OCI-LY7 (cell line): ENCODE data around the gene S1PR2. TPM values are rescaled to one million over a fixed set of nuclear protein-coding genes. Genes with fewer than 3 reads are reported as not detected.
A peak's percentile ranks its signal among the peaks of the same experiment; 100 is the strongest.
"Not testable (repeated sequence)": the region's sequence is repeated elsewhere in the genome, so short reads cannot be mapped to it uniquely, and the experiment has no call there.

Source experiments
- BruUV-seq: library from RNA; stranded (reverse); fragments of 400-500 nt; replicated peaks from 2 replicates; lab custom pipeline; 2021; lab: Mats Ljungman, UMichigan
- CTCF ChIA-PET: fragments of 300-600 bp; sonication (Branson Sonifier 250); formaldehyde crosslinking; loops from one replicate; lab custom pipeline; 2022; ENCODE audit warnings: antibody characterized with exemption; ENCODE audit not compliant: unreplicated experiment; lab: Charles Lee
- POLR2A ChIA-PET: fragments of 300-600 bp; sonication (Branson Sonifier 250); formaldehyde crosslinking; loops from one replicate; lab custom pipeline; 2022; ENCODE audit warnings: antibody characterized with exemption; lab: Charles Lee
- DNase-seq: peaks from one replicate; pipeline ENCODE4 v3.0.0-alpha.2; 2015; ENCODE audit warnings: low spot score
- H2AFZ ChIP-seq: fragments of 200-600 bp; sonication (generic), shearing (Covaris generic); 2 replicates; pipeline ENCODE4 v1.6.1; 2014; ENCODE audit warnings: mild to moderate bottlenecking, antibody characterized with exemption, low read length, moderate library complexity
- H3K27ac ChIP-seq: fragments of 200-600 bp; sonication (generic); 2 replicates; pipeline ENCODE4 v1.5.1; 2014; ENCODE audit warnings: mixed run types, low read depth, mild to moderate bottlenecking, moderate library complexity, low read length, inconsistent platforms; ENCODE audit not compliant: poor library complexity, severe bottlenecking
- H3K36me3 ChIP-seq: fragments of 200-600 bp; sonication (generic); 2 replicates; pipeline ENCODE4 v1.6.1; 2014; ENCODE audit warnings: mild to moderate bottlenecking, antibody characterized with exemption, low read length, moderate library complexity, mixed read lengths; ENCODE audit not compliant: insufficient read depth
- H3K4me1 ChIP-seq: fragments of 200-600 bp; sonication (generic); 2 replicates; pipeline ENCODE4 v1.5.1; 2014; ENCODE audit warnings: mild to moderate bottlenecking, low read length; ENCODE audit not compliant: insufficient read depth, poor library complexity, severe bottlenecking
- H3K4me2 ChIP-seq: fragments of 200-600 bp; sonication (generic); 2 replicates; pipeline ENCODE4 v1.6.1; 2014; ENCODE audit warnings: mild to moderate bottlenecking, low read length
- H3K4me3 ChIP-seq: fragments of 200-600 bp; sonication (generic); 2 replicates; pipeline ENCODE4 v1.5.1; 2014; ENCODE audit warnings: mild to moderate bottlenecking, low read depth, low read length; ENCODE audit not compliant: poor library complexity, severe bottlenecking
- H3K79me2 ChIP-seq: fragments of 200-600 bp; sonication (generic); 2 replicates; pipeline ENCODE4 v1.6.1; 2016; ENCODE audit warnings: low read depth, mild to moderate bottlenecking, low read length, moderate library complexity, mixed read lengths; ENCODE audit not compliant: insufficient read depth
- H3K9me2 ChIP-seq: fragments of 200-600 bp; sonication (generic); 2 replicates; pipeline ENCODE4 v1.6.1; 2016; ENCODE audit warnings: mild to moderate bottlenecking, low read length, mixed read lengths; ENCODE audit not compliant: insufficient read depth
- H3K9me3 ChIP-seq: fragments of 200-600 bp; sonication (generic); 2 replicates; pipeline ENCODE4 v1.6.1; 2014; ENCODE audit warnings: mild to moderate bottlenecking, mixed run types, low read length, mixed read lengths
- H4K20me1 ChIP-seq: fragments of 200-600 bp; sonication (generic); 2 replicates; pipeline ENCODE4 v1.6.1; 2014; ENCODE audit warnings: mild to moderate bottlenecking, antibody characterized with exemption, low read length, moderate library complexity, mixed read lengths; ENCODE audit not compliant: insufficient read depth
- EZH2phosphoT487 ChIP-seq: fragments of 200-600 bp; sonication (generic); IDR thresholded peaks from 2 replicates; pipeline ENCODE4 v1.6.1; 2018; ENCODE audit warnings: low read depth, borderline replicate concordance, mild to moderate bottlenecking, mixed run types, antibody characterized with exemption, low read length, moderate library complexity, mixed read lengths
- intact Hi-C: fragments of 100-400 bp; cut with micrococcal nuclease; formaldehyde crosslinking; loops from one replicate; pipeline ENCODE4 v1.10.0; 2022; ENCODE audit not compliant: unreplicated experiment
- total RNA-seq, 2 experiments: library from RNA; depleted of rRNA in 1 of 2; stranded (reverse); fragments of >200 nt in 1 of 2; shearing (Covaris generic) in 1 of 2; gene quantifications; 2 replicates each; pipeline ENCODE4 v1.2.3, GENCODE V29; 2014 to 2022
- TF ChIP-seq, protein P1 (sequence below): fragments of 200-600 bp; sonication (generic); conservative IDR thresholded peaks from 2 replicates; pipeline ENCODE4 v1.5.1; 2014; ENCODE audit warnings: mild to moderate bottlenecking, antibody characterized with exemption, low read length, moderate library complexity, mixed read lengths

Gene S1PR2
- total RNA-seq, 2 experiments from 2014 or later, result 27.8 to 64.5 TPM

DNA sequence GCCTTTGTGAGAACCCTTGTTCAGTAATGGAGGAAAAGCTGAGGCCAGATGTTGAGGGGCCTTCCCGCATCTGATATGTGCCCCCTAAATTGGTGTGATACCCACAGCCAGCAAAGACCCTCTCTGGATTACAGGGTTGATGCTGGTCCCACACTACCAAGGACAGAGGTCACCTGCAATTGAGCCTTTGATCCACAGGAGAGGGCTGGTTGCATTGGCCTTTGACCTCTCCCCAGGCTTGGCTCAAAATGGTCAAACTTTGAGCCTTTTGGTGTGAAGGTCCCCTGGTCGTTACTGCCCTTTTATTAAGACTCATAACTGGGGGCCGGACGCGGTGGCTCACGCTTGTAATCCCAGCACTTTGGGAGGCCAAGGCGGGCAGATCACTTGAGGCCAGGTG lies 12.5 kb upstream of the S1PR2 start:
- intact Hi-C loops, result no loop called here
- CTCF ChIA-PET, result interaction anchor here (1.2 kb wide), 1 partner anchor 16 kb away, joined by 4 read pairs; no protein-coding TSS in a partner anchor
- no TSS peak for BruUV-seq
- Histone ChIP-seq H3K4me2 (peak overlapping the region; percentile 88), H3K9me3 (no peaks in the 10 kb centered on the region), H4K20me1 (no peaks in the 10 kb centered on the region), H3K79me2 (no peaks in the 10 kb centered on the region), H3K4me3 (peak overlapping the region; percentile 15), H3K36me3 (no peaks in the 10 kb centered on the region), H3K4me1 (peaks cover 98% of the 10 kb centered on the region), H2AFZ (no peak overlapping the region), H3K9me2 (no peaks in the 10 kb centered on the region), H3K27ac (peak overlapping the region; percentile 95)
- no peak for DNase-seq
- POLR2A ChIA-PET, result interaction anchor here (1.3 to 1.6 kb wide), 2 partner anchors 12 to 48 kb away, joined by 3 to 5 read pairs; partner anchors contain the start of genes DNMT1 and S1PR2
- TF ChIP-seq, protein P1, sequence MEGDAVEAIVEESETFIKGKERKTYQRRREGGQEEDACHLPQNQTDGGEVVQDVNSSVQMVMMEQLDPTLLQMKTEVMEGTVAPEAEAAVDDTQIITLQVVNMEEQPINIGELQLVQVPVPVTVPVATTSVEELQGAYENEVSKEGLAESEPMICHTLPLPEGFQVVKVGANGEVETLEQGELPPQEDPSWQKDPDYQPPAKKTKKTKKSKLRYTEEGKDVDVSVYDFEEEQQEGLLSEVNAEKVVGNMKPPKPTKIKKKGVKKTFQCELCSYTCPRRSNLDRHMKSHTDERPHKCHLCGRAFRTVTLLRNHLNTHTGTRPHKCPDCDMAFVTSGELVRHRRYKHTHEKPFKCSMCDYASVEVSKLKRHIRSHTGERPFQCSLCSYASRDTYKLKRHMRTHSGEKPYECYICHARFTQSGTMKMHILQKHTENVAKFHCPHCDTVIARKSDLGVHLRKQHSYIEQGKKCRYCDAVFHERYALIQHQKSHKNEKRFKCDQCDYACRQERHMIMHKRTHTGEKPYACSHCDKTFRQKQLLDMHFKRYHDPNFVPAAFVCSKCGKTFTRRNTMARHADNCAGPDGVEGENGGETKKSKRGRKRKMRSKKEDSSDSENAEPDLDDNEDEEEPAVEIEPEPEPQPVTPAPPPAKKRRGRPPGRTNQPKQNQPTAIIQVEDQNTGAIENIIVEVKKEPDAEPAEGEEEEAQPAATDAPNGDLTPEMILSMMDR, result no peak

DNA sequence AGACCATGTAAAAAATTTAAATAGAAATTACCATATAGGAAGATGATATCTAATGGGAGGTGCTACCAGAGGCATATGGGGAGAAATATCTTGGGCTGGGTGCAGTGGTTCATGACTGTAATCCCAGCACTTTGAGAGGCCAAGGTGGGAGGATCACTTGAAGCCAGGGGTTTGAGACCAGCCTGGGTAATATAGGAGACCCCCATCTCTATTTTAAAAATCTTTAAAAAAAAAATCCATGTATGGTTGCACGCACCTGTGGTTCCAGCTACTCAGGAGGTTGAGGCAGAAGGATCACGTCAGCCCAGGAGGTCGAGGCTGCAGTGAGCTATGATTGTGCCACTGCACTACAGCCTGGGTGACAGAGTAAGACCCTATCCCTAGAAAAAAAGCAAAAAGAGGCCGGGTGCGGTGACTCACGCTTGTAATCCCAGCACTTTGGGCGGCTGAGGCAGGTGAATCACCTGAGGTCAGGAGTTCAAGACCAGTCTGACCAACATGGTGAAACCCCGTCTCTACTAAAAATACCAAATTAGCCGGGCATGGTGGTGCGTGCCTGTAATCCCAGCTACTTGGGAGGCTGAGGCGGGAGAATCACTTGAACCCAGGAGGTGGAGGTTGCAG lies 10.8 kb upstream of the S1PR2 start:
- CTCF ChIA-PET, DNase-seq: not testable (repeated sequence)

DNA sequence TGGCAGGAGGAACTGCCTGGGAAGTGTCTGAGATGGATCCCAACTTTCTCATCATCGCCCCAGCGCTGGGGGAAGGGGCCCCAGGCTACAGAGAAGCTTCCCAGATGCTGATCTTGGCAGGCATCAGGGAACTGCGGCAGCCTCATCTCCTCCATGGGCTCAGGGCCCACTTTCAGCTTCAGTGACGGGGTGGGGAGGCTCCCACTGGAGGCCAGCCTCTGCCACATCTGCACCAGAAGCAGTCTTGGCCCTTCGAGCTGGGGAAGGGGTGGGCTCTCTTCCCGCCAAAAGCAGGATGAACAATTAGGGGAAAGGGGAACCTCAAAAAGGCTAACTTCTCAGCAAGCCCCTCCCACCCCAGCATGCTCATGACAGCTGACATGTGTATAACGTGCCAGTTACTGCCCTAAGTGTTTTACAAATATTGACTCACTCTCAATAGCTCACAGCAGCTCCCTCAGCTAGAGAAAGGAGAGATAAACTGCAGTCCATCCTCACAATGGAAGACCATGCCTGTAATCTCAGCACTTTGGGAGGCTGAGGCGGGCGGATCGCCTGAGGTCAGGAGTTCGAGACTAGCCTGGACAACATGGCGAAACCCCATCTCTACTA lies 7.1 kb upstream of the S1PR2 start:
- Histone ChIP-seq H3K27ac (peak overlapping the region; percentile 95), H3K4me1 (peaks cover 96% of the 10 kb centered on the region)
- POLR2A ChIA-PET, result no interaction called here

More for the DNA sequence above, 10.8 kb upstream of the S1PR2 start:
- H2AFZ ChIP-seq, H3K9me2 ChIP-seq, H3K9me3 ChIP-seq, intact Hi-C loops, H4K20me1 ChIP-seq, H3K79me2 ChIP-seq, H3K36me3 ChIP-seq: not testable (repeated sequence)
- Histone ChIP-seq H3K4me3 (peak overlapping the region; percentile 58), H3K4me1 (peaks cover 98% of the 10 kb centered on the region), H3K4me2 (peak overlapping the region; percentile 88), H3K27ac (peak overlapping the region; percentile 95)
- TSS peak; percentile 86 for BruUV-seq
- POLR2A ChIA-PET, result interaction anchor here (0.6 to 2.5 kb wide), 7 partner anchors 8 to 170 kb away, joined by 3 to 14 read pairs (median 4); no protein-coding TSS in a partner anchor

More for the DNA sequence above, 7.1 kb upstream of the S1PR2 start:
- peak; percentile 56 for DNase-seq
- TF ChIP-seq, protein P1, result no peak
- TF ChIP-seq EZH2phosphoT487, result no peak
- intact Hi-C loops, result loop anchor here (5.0 to 10.0 kb wide), 5 partner anchors 46 to 737 kb away; partner anchors contain the start of genes ANGPTL6, DNMT1 and PPAN
- CTCF ChIA-PET, result interaction anchor here (0.5 kb wide), 1 partner anchor 157 kb away, joined by 7 read pairs; no protein-coding TSS in a partner anchor
- Histone ChIP-seq H3K9me2 (no peaks in the 10 kb centered on the region), H3K4me2 (peak overlapping the region; percentile 83), H3K4me3 (peak overlapping the region; percentile 65), H3K79me2 (peaks cover 13% of the 10 kb centered on the region; the same call in 1 of the 2 replicates), H4K20me1 (no peaks in the 10 kb centered on the region), H2AFZ (no peak overlapping the region), H3K9me3 (no peaks in the 10 kb centered on the region), H3K36me3 (no peaks in the 10 kb centered on the region)
- BruUV-seq, result no TSS peak
